B cell (primary cell): ENCODE data around the gene CTDSPL. TPM values are rescaled to one million over a fixed set of nuclear protein-coding genes. Genes with fewer than 3 reads are reported as not detected.
A peak's percentile ranks its signal among the peaks of the same experiment; 100 is the strongest.

Source experiments
- ATAC-seq: fragments of 200-7000 bp; cut with Tn5 transposase; one replicate; pipeline ENCODE4 v1.10.0; 2021; ENCODE audit warnings: low read depth, mild to moderate bottlenecking, moderate number of reproducible peaks, moderate library complexity
- CTCF ChIA-PET: fragments of 350-600 bp; sonication (Branson Sonifier 250); formaldehyde crosslinking; loops from one replicate; lab custom pipeline; 2021; ENCODE audit warnings: antibody characterized with exemption, inconsistent platforms; lab: Charles Lee
- POLR2A ChIA-PET: fragments of 350-600 bp; sonication (Branson Sonifier 250); formaldehyde crosslinking; loops from one replicate; lab custom pipeline; 2021; ENCODE audit warnings: antibody characterized with exemption; lab: Charles Lee
- DNase-seq: peaks from one replicate; pipeline ENCODE4 v3.0.0; 2013
- H2AFZ ChIP-seq: 2 replicates; pipeline ENCODE4 v1.6.1; 2012; ENCODE audit warnings: mild to moderate bottlenecking, low read depth, low read length; ENCODE audit not compliant: insufficient read depth, poor library complexity, severe bottlenecking
- H3K27ac ChIP-seq, 2 donors: 1 replicate in 1 of 2; 2 replicates in 1 of 2; pipeline ENCODE4 v1.5.1; 2012 to 2013; ENCODE audit warnings: low read length in 2 of 2, mild to moderate bottlenecking in 2 of 2, moderate library complexity in 1 of 2
- H3K27me3 ChIP-seq, 4 experiments: fragments of 200-600 bp in 1 of 4; sonication (generic) in 1 of 4; replicated peaks in 1 of 4; 1 replicate in 2 of 4; 2 replicates in 2 of 4; pipeline versions ENCODE4 v1.6.1 to v1.7.0; 2013 to 2016; ENCODE audit warnings: low read length in 3 of 4, mild to moderate bottlenecking in 2 of 4, mixed read lengths in 1 of 4, moderate library complexity in 1 of 4; ENCODE audit not compliant: insufficient read depth in 4 of 4, control insufficient read depth in 3 of 4; ENCODE audit errors: control extremely low read depth in 1 of 4
- H3K36me3 ChIP-seq, 2 experiments: replicated peaks in 1 of 2; 1 replicate in 1 of 2; 2 replicates in 1 of 2; pipeline versions ENCODE4 v1.6.1 to v1.7.1; 2013; ENCODE audit warnings: low read length in 1 of 2; ENCODE audit not compliant: insufficient read depth in 2 of 2, control insufficient read depth in 1 of 2; ENCODE audit errors: control extremely low read depth in 1 of 2, extremely low read depth in 1 of 2
- H3K4me1 ChIP-seq, 2 donors: fragments of 200-600 bp in 1 of 2; sonication (generic) in 1 of 2; 1 replicate in 1 of 2; 2 replicates in 1 of 2; pipeline versions ENCODE4 v1.5.1 to v1.6.1; 2013 to 2017; ENCODE audit warnings: low read length in 2 of 2; ENCODE audit not compliant: control insufficient read depth in 2 of 2, insufficient read depth in 2 of 2
- H3K4me2 ChIP-seq: replicated peaks from 2 replicates; pipeline ENCODE3; 2012; ENCODE audit warnings: mild to moderate bottlenecking, low read depth, low read length; ENCODE audit not compliant: poor library complexity, severe bottlenecking
- H3K4me3 ChIP-seq, 5 experiments: fragments of 200-600 bp in 1 of 5; sonication (generic) in 1 of 5; 1 replicate in 3 of 5; 2 replicates in 2 of 5; pipeline versions ENCODE4 v1.5.1 to v1.7.0; 2011 to 2016; ENCODE audit warnings: low read length in 4 of 5, mild to moderate bottlenecking in 4 of 5, low read depth in 2 of 5, control low read depth in 1 of 5, moderate library complexity in 1 of 5; ENCODE audit not compliant: insufficient read depth in 1 of 5; ENCODE audit errors: control extremely low read depth in 1 of 5, extremely low read depth in 1 of 5
- H3K79me2 ChIP-seq: fragments of 200-600 bp; sonication (generic); one replicate; pipeline ENCODE4 v1.6.0; 2016; ENCODE audit warnings: low read length; ENCODE audit not compliant: control insufficient read depth, insufficient read depth
- H3K9ac ChIP-seq: fragments of 200-600 bp; sonication (generic); 2 replicates; pipeline ENCODE4 v1.6.1; 2017; ENCODE audit warnings: mild to moderate bottlenecking, low read length, moderate library complexity
- H3K9me3 ChIP-seq, 3 donors: one replicate each; pipeline versions ENCODE4 v1.6.1 to v1.7.1; 2013; ENCODE audit warnings: low read length in 2 of 3; ENCODE audit not compliant: control insufficient read depth in 2 of 3, insufficient read depth in 1 of 3; ENCODE audit errors: control extremely low read depth in 1 of 3
- H4K20me1 ChIP-seq: 2 replicates; pipeline ENCODE4 v1.6.0; 2012; ENCODE audit warnings: mild to moderate bottlenecking, low read length; ENCODE audit not compliant: insufficient read depth, control insufficient read depth, poor library complexity, severe bottlenecking
- H3K27ac Mint-ChIP-seq: one replicate; pipeline ENCODE4 v1.8.0; 2021; ENCODE audit warnings: mixed read lengths
- H3K27me3 Mint-ChIP-seq: one replicate; pipeline ENCODE4 v1.8.0; 2021; ENCODE audit warnings: mixed read lengths
- H3K4me1 Mint-ChIP-seq: one replicate; pipeline ENCODE4 v1.8.0; 2021; ENCODE audit warnings: mixed read lengths
- H3K4me3 Mint-ChIP-seq: one replicate; pipeline ENCODE4 v1.8.0; 2021; ENCODE audit warnings: mixed read lengths
- H3K9me3 Mint-ChIP-seq: one replicate; pipeline ENCODE4 v1.8.0; 2022; ENCODE audit warnings: mixed read lengths; ENCODE audit not compliant: insufficient read depth
- CTCF ChIP-seq: fragments of 200-600 bp; IDR thresholded peaks from one replicate; pipeline ENCODE4 v1.8.0; 2022; ENCODE audit warnings: antibody characterized with exemption, mild to moderate bottlenecking
- EZH2 ChIP-seq: IDR thresholded peaks from 2 replicates; pipeline ENCODE4 v1.6.1; 2012; ENCODE audit warnings: borderline replicate concordance, low read depth, mild to moderate bottlenecking, moderate library complexity, low read length; ENCODE audit not compliant: insufficient read depth, poor library complexity, severe bottlenecking
- WGBS: methylation state at CpG from one replicate; pipeline ENCODE4 v1.1.5; 2013; ENCODE audit warnings: missing lambda C conversion rate; ENCODE audit not compliant: insufficient coverage; 5-methylcytosine and 5-hydroxymethylcytosine counted together
- intact Hi-C: fragments of 100-400 bp; cut with micrococcal nuclease; formaldehyde crosslinking; loops from one replicate; pipeline ENCODE4 v1.10.0; 2022
- polyA plus RNA-seq: library from polyadenylated mRNA; depleted of rRNA; stranded (reverse); fragments of >200 nt; gene quantifications from 2 replicates; pipeline ENCODE4 v1.2.3, GENCODE V29; 2012
- total RNA-seq, 2 donors: library from RNA; stranded (reverse); fragments of 120-200 nt in 1 of 2; gene quantifications; 1 replicate in 1 of 2; 2 replicates in 1 of 2; pipeline versions ENCODE4 v1.2.3 to v1.2.4, GENCODE V29; 2013 to 2022

Gene CTDSPL
- total and polyA plus RNA-seq, 2 donors (not counting 1 experiment from before 2014, with no cell fraction given), result not detected

- peaks cover 12 to 14% of the 10 kb centered on the region in 2 donors for H3K4me1 ChIP-seq
- peaks cover 0 to 22% (median 8%) of the 10 kb centered on the region in 4 experiments for H3K27me3 ChIP-seq
- H3K27ac ChIP-seq, result no peak overlapping the region
- peak; percentile 20 for DNase-seq
- no peaks in the 10 kb centered on the region for H4K20me1 ChIP-seq
- peaks cover 12% of the 10 kb centered on the region for H3K4me1 Mint-ChIP-seq
- peaks cover 34% of the 10 kb centered on the region for H3K27me3 Mint-ChIP-seq
- peak overlapping the region; percentile 11 for H3K27ac Mint-ChIP-seq
- ATAC-seq, result no peak
- CTCF ChIA-PET, result no interaction called here
- peak overlapping the region; percentile 91 for H3K4me3 Mint-ChIP-seq
- H3K4me3 ChIP-seq, result peak overlapping the region in 2 of 5 experiments; percentile 18 to 21
- POLR2A ChIA-PET, result no interaction called here
- no peaks in the 10 kb centered on the region for H3K36me3 ChIP-seq
- no peaks in the 10 kb centered on the region for H3K9me3 Mint-ChIP-seq
- no peaks in the 10 kb centered on the region for H3K79me2 ChIP-seq
- 11% methylated on average over 35 of the region's 38 CpGs for WGBS
- H3K9me3 ChIP-seq, result peaks cover 0 to 3% (median 0%) of the 10 kb centered on the region in 3 donors
- peak overlapping the region; percentile 33 for H2AFZ ChIP-seq
- H3K4me2 ChIP-seq, result peak overlapping the region; percentile 73
- intact Hi-C loops, result no loop called here
- TF ChIP-seq EZH2 (no peak), CTCF (no peak)
- H3K9ac ChIP-seq, result no peak overlapping the region
These were observed 681 bp downstream of the CTDSPL start for GRCh38 chr3:37862219-37862902.
